T-helper 9 cell (primary cell): Measurements from ENCODE around the gene TRIM72.
"Not testable (repeated sequence)": the region's sequence is repeated elsewhere in the genome, so short reads cannot be mapped to it uniquely, and the experiment has no call there.

Experiments
- DNase-seq: peaks from one replicate; pipeline ENCODE4 v3.0.0-alpha.2; 2020
- total RNA-seq, 2 donors: gene quantifications; one replicate each; lab custom pipeline; 2026; lab: John Stamatoyannopoulos, UW

Gene TRIM72
- total RNA-seq: 0.14 to 2.2 reads per million in 2 donors

DNA sequence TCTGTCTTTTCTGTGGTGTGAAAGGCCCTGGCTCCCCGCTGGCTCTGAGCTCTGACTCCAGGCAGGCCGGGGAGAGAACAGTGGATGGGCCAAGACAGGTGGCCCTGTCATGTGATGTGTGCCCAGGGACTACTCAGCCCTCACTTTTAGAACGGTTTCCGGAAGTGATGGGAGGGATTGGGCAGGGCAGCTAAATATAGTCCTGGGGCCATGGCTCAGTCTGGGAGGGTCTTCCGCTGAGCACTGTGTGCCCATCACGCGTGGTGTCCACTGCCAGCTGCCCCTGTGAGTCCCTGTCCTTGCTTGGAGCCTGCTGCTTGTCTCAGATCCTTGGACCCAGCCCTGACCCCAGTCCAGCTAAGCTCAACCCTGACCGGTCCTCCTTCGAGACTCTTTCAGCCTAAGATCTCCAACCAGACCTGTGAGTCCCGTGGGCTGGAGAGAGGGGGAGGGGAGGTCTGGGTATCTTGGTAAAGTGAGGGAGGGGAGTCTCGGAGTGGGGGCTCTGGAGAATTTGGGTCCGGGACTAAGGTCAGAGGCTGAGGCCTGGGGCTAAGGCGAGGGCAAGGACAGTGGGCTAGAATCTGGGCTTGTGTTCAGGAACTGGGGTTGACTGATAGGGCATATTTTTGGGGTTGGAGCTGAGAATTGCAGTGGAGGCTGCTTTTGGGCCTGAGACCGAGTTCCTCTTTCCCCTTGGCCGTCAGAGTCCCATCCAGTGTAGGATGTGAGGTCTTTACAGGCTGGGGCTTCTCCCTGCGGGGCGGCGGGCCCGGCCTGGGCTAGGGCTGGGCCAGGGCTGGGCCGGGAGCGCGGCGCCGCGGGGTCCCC lies at the start of gene TRIM72:
TSS of gene TRIM72 (plus strand) at position 243 of the 831 bp plus-strand sequence. CDS start 620 bp downstream, outside the sequence.
- DNase-seq: no peak

GRCh38 chr16:31167315-31167714 lies 46.6 kb upstream of the TRIM72 start:
- no peak for DNase-seq

DNA sequence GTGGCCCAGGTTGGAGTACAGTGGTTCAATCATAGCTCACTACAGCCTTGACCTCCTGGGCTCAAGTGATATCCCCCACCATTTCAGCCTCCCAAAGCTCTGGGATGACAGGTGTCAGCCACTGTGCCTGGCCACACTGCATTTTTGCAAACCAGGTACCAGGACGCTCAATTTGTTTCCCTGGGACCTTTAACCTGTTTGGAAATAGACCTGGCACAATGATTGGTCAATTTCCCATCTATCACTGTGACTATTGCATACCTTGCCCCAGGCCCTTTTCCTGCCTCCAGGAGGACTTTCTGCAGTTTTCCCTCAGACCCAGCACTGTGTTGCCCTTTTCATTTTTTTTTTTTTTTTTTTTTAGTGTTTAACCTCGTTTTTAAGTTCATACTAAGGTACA lies 45.1 kb upstream of the TRIM72 start:
- no peak for DNase-seq

GRCh38 chr16:31170048-31170447 lies 43.9 kb upstream of the TRIM72 start:
- not testable (repeated sequence) for DNase-seq

- peak; percentile 35 for DNase-seq
Measured at GRCh38 chr16:31177136-31177535, 36.8 kb upstream of the TRIM72 start.

DNA sequence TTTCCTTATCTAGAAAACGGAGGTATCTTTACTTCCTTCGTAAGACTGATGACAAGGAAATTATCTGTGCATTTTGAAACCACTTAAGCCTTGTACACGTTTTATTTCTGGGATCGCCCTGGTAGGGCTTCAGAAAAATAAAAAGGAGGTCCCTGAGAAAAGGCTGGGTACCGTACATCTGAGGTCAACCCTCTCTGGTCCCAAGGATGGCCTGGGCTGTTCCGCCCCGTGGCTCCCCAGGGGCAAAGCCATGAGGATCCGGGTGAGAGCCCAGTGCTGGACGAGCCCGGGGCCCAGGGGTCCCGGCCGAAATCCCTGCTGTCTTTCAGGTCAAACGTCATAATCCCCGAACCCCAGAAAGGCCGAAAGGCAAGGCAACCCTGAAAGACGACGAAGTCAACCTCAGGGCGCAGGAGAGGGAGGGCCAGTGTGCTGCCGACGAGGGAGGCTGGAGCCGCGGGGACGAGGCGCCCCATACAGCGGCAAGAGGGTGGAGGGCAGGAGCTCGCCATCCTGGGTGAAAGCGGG lies 34.6 kb upstream of the TRIM72 start:
- no peak for DNase-seq

GRCh38 chr16:31179747-31180459 lies 34.0 kb upstream of the TRIM72 start, which contains the start of gene FUS:
Gene FUS, plus strand, starts transcription at chr16:31180139. Its CDS starts 76 bp downstream, at chr16:31180215.
- peak; percentile 93 for DNase-seq

- no peak for DNase-seq
Measured at GRCh38 chr16:31181102-31181830, 32.7 kb upstream of the TRIM72 start.

DNA sequence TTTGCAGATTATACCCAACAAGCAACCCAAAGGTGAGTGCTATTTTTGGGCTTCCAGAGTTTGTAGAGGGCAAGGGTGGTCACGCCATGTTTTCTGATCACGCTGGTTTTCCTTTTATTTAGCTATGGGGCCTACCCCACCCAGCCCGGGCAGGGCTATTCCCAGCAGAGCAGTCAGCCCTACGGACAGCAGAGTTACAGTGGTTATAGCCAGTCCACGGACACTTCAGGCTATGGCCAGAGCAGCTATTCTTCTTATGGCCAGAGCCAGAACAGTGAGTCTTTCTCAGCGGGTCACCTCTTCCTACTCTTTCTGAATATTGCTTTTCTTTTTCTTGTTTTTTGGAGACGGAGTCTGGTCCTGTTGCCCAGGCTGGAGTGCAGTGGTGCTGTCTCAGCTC lies 31.5 kb upstream of the TRIM72 start:
- no peak for DNase-seq

DNA sequence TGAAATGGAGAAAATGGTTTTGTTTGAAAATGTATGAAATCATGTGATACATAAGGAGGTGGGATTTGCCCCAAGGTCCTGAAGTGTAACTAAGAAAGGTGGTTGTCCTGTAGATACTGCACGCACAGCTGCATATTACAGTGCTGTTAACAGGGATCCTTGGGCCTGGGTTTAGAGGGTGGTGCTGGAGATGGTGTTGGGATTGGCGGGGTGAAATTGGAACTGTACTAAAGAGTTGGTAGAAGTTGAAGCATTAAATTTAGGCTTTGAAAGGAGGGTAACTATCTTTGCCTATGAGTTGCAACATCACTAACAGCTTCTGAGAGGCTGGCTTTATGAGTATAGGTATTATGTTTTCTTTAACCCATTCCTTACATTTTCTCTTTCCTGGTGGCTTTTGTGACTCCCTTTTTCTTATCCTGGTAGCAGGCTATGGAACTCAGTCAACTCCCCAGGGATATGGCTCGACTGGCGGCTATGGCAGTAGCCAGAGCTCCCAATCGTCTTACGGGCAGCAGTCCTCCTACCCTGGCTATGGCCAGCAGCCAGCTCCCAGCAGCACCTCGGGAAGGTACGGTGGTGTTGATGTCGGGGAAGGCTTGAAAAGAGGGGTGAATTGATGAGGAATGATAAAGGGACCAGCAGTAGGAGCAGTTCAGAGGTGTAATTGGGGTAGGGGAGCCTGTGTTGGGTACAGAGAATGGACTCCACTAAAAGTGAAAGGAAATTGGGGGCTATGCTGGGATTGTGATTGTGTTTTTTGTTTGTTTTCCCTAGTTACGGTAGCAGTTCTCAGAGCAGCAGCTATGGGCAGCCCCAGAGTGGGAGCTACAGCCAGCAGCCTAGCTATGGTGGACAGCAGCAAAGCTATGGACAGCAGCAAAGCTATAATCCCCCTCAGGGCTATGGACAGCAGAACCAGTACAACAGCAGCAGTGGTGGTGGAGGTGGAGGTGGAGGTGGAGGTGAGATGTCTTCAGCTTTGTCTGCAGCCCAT lies 30.2 kb upstream of the TRIM72 start:
- DNase-seq: no peak

DNA sequence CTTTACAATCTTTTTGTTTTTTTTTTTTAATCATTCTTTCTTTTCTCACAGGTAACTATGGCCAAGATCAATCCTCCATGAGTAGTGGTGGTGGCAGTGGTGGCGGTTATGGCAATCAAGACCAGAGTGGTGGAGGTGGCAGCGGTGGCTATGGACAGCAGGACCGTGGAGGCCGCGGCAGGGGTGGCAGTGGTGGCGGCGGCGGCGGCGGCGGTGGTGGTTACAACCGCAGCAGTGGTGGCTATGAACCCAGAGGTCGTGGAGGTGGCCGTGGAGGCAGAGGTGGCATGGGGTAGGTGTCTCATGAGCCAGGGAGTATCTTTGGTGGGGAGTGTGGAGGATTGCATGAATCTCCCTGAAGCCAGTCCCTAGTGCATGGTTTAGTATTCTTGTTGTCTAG lies 29.0 kb upstream of the TRIM72 start:
- DNase-seq: no peak

DNA sequence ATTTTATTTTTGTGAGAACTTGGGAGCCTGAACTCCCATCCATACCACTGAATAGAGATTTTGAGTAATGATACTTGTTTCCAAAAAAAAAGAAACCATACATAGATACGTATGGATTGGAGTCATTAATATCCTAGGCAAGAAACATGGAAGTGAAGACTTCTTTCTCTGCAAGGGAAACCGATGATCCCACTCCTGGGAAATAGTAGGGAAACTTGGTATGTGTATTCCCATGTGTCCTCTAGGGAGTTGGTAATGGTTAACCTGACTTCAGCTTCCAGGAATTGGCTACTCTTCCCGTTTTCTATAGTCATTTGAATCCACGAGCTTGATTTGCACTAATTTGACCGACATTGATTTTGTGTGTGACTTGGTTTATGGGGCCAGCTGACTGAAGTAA lies 28.6 kb upstream of the TRIM72 start:
- DNase-seq: no peak

GRCh38 chr16:31186176-31186575 lies 27.7 kb upstream of the TRIM72 start:
- DNase-seq: no peak

DNA sequence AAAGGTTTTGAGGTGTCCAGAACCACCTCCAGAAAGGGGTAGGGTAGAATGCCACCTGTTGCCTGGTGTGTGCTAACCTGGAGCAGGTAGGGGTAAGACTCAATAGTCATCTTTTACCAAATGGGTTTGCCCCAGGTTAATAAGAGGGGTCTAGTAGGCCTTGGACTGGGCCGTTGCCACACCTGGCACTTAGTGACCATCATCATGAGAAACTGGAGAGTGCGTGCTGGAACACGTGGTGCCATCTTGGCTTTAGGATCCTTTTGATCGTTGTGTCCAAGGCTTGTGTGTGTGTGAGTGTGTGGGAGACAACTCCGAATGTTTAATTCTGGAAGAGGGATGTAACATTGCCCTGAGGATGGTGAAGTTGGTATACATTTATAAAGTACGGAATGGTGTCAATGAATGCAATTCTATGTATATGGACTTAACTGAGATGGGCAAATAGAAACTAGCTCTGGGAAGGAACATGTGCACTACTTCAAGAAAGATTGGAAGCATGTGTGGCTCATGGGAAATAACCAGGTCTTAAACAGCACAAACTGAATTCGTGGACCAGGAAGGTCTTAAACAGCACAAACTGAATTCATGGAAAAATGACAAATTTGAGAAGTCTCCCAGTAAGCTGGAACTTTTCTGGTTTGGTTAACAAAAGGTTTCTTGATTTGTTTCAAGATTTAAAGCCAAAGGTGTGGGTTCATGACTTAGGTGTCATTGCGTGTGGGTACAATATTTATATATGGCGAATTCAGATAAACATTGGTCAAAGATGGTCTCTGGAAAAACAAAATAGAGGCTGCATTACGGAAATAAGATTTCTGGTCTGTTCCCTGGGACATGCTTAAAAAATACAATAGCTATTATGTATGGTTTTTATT lies 26.8 kb upstream of the TRIM72 start:
- DNase-seq: no peak

DNA sequence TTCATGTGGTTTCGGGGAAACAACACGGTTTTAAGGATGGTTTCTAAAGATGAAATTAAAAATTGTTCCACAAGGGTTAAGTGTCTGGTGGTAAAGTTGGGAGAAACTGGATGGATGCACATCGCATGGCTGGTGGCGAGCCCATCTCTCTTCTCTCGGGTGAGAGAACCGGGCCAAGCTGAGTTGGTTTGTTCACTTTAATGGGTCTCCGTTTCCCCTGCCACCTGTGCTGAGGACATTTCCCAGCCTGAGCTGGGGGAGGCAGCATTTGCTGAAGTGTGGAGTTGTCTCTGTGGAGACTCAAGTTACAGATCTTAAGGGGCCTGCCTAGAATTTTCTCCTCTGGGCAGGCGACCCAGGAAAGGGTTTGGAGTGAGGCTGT lies 26.1 kb upstream of the TRIM72 start:
- DNase-seq: no peak

- DNase-seq: no peak
Measured at GRCh38 chr16:31188450-31189411, 25.2 kb upstream of the TRIM72 start.

DNA sequence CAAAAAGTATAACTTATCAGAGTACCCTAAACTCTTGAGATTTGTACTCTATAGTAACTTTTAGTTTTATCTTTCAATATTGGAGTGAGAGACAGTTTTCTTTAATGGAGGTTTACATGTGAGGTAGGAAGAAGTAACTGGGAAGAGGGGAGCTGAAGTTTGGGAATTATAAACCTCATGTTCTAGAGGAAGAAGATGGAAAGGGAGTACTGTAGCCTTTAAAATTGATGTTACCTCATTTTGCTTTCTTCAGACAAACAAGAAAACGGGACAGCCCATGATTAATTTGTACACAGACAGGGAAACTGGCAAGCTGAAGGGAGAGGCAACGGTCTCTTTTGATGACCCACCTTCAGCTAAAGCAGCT lies 24.5 kb upstream of the TRIM72 start:
- DNase-seq: no peak

DNA sequence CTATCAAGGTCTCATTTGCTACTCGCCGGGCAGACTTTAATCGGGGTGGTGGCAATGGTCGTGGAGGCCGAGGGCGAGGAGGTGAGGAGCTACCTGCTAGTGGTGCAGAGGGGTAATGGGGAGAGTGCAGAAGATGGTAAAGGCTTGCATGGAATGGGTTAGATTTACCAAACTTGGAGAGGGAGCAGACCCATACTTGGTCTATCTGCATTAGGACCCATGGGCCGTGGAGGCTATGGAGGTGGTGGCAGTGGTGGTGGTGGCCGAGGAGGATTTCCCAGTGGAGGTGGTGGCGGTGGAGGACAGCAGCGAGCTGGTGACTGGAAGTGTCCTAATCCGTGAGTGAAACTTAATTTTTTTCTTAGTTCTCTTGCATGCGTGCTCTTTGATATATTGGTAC lies 23.9 kb upstream of the TRIM72 start:
- DNase-seq: no peak

DNA sequence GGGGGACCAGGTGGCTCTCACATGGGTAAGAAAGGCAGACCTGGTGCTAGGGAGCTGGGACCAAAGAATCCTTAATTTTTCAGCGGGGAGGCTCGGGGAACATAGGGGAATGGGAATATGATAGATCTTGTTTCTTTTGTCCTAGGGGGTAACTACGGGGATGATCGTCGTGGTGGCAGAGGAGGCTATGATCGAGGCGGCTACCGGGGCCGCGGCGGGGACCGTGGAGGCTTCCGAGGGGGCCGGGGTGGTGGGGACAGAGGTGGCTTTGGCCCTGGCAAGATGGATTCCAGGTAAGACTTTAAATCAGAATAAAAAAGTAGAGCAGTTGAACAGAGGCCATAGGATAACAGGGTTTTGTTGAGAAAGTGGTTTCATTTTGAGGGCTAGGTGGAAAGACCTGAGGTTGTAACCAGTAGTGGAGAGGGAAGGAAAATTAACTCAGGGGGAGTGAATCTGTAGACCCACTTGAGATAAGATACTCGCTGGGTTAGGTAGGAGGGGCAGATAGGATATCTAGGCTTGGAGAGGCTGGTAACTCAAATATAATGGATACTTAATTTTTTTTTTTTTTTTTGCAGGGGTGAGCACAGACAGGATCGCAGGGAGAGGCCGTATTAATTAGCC lies 23.0 kb upstream of the TRIM72 start:
- DNase-seq: no peak
